HEK293 (cell line): ENCODE measurements around the gene TMED1.

Source experiments
- BCL11B ChIP-seq: fragments of 450-650 bp; formaldehyde crosslinking; IDR thresholded peaks from 2 replicates; pipeline ENCODE4 v1.5.1; 2016; ENCODE audit warnings: low read depth, missing biosample characterization, missing genetic modification characterization
- ELK4 ChIP-seq: IDR thresholded peaks from 2 replicates; pipeline ENCODE4 v1.6.1; 2011; ENCODE audit warnings: mild to moderate bottlenecking, low read depth, low read length, borderline replicate concordance
- GLIS1 ChIP-seq: fragments of 450-650 bp; formaldehyde crosslinking; IDR thresholded peaks from 2 replicates; pipeline ENCODE4 v1.5.1; 2016; ENCODE audit warnings: missing biosample characterization, missing genetic modification characterization
- MYNN ChIP-seq: fragments of 450-650 bp; formaldehyde crosslinking; IDR thresholded peaks from 2 replicates; pipeline ENCODE4 v1.5.1; 2016; ENCODE audit warnings: missing biosample characterization, missing genetic modification characterization, borderline replicate concordance
- ZNF16 ChIP-seq: fragments of 450-650 bp; formaldehyde crosslinking; IDR thresholded peaks from 2 replicates; pipeline ENCODE4 v1.5.1; 2016; ENCODE audit warnings: low read depth, missing biosample characterization, missing genetic modification characterization
- ZNF280D ChIP-seq: fragments of 450-650 bp; formaldehyde crosslinking; IDR thresholded peaks from 2 replicates; pipeline ENCODE4 v1.5.1; 2016; ENCODE audit warnings: missing biosample characterization, missing genetic modification characterization
- ZNF391 ChIP-seq: fragments of 450-650 bp; formaldehyde crosslinking; IDR thresholded peaks from 2 replicates; pipeline ENCODE4 v1.5.1; 2016; ENCODE audit warnings: low read depth, missing biosample characterization, missing genetic modification characterization, borderline replicate concordance
- ZNF426 ChIP-seq: fragments of 450-650 bp; formaldehyde crosslinking; IDR thresholded peaks from 2 replicates; pipeline ENCODE4 v1.5.1; 2017; ENCODE audit warnings: missing biosample characterization, missing genetic modification characterization, mild to moderate bottlenecking, inconsistent platforms, moderate library complexity
- ZNF518A ChIP-seq: fragments of 450-650 bp; formaldehyde crosslinking; conservative IDR thresholded peaks from 2 replicates; pipeline ENCODE4 v1.5.1; 2016; ENCODE audit warnings: low read depth, missing biosample characterization, missing genetic modification characterization
- ZNF701 ChIP-seq: fragments of 450-650 bp; formaldehyde crosslinking; IDR thresholded peaks from 2 replicates; pipeline ENCODE4 v1.5.1; 2016; ENCODE audit warnings: missing biosample characterization, missing genetic modification characterization
- TF ChIP-seq, protein P1 (sequence below): fragments of 450-650 bp; formaldehyde crosslinking; IDR thresholded peaks from 2 replicates; pipeline ENCODE4 v1.5.1; 2016; ENCODE audit warnings: missing biosample characterization, missing genetic modification characterization, low read depth
- TF ChIP-seq, protein P2 (sequence below): fragments of 450-650 bp; formaldehyde crosslinking; IDR thresholded peaks from 2 replicates; pipeline ENCODE4 v1.5.1; 2016; ENCODE audit warnings: missing biosample characterization, missing genetic modification characterization

TMED1 gene

DNA sequence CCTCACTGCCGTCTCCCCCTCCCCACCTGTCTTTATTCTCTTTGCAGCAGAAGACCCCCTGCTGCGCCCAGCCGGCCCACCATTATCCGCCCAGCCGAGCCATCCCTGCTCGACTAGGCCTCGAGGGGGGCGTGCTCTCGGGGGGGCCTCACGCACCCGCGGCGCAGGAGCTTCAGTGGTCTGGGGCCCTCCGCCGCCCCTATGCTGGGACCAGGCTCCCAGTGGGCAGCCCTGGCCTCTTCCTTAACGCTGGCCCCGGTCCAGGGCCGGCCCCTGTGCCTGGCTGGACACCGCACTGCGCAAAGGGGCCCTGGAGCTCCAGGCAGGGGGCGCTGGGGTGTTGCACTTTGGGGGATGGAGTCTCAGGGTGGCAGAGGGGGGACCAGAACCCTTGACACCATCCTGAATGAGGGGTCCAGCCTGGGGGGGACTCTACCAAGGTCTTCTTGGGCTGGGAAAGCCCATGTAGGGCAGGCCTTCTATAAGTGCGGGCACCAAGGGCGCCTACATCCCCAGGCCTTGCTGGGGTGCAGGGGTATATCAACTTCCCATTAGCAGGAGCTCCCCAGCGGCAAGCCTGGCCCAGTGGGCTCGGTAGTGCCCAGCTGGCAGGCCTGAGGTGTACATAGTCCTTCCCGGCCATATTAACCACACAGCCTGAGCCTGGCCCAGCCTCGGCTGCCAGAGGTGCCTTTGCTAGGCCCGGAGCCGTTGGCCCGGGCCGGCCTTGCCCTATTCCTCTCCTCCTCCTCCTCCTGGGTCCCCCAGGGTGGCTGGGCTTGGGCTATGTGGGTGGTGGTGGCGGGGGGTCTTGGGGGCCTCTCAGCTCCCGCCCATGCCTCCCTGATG, 4.9 kb downstream of the TMED1 start (continued):
- no peak for TF ChIP-seq ZNF518A (tag by site-specific recombination)
- TF ChIP-seq, protein P1, sequence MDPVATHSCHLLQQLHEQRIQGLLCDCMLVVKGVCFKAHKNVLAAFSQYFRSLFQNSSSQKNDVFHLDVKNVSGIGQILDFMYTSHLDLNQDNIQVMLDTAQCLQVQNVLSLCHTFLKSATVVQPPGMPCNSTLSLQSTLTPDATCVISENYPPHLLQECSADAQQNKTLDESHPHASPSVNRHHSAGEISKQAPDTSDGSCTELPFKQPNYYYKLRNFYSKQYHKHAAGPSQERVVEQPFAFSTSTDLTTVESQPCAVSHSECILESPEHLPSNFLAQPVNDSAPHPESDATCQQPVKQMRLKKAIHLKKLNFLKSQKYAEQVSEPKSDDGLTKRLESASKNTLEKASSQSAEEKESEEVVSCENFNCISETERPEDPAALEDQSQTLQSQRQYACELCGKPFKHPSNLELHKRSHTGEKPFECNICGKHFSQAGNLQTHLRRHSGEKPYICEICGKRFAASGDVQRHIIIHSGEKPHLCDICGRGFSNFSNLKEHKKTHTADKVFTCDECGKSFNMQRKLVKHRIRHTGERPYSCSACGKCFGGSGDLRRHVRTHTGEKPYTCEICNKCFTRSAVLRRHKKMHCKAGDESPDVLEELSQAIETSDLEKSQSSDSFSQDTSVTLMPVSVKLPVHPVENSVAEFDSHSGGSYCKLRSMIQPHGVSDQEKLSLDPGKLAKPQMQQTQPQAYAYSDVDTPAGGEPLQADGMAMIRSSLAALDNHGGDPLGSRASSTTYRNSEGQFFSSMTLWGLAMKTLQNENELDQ (tag by site-specific recombination), result no peak
- TF ChIP-seq ELK4, result no peak
- TF ChIP-seq GLIS1, result peak; percentile 47; the same call in 1 of the 2 replicates
- TF ChIP-seq, protein P2, sequence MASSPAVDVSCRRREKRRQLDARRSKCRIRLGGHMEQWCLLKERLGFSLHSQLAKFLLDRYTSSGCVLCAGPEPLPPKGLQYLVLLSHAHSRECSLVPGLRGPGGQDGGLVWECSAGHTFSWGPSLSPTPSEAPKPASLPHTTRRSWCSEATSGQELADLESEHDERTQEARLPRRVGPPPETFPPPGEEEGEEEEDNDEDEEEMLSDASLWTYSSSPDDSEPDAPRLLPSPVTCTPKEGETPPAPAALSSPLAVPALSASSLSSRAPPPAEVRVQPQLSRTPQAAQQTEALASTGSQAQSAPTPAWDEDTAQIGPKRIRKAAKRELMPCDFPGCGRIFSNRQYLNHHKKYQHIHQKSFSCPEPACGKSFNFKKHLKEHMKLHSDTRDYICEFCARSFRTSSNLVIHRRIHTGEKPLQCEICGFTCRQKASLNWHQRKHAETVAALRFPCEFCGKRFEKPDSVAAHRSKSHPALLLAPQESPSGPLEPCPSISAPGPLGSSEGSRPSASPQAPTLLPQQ (tag by site-specific recombination), result no peak
- no peak for TF ChIP-seq ZNF426
- TF ChIP-seq ZNF701 (tag by site-specific recombination), result no peak
- no peak for TF ChIP-seq ZNF280D
- no peak for TF ChIP-seq ZNF391
- no peak for TF ChIP-seq BCL11B
- no peak for TF ChIP-seq ZNF16 (tag by site-specific recombination)
- no peak for TF ChIP-seq MYNN (tag by site-specific recombination)
